GM20000 (cell line): ENCODE data around the gene IRX2.

Source experiments
- DNase-seq: peaks from one replicate; pipeline ENCODE4 v3.0.0; 2012; ENCODE audit warnings: low spot score
- CTCF ChIP-seq: IDR thresholded peaks from 2 replicates; pipeline ENCODE4 v1.5.1; 2012; ENCODE audit warnings: mild to moderate bottlenecking, control low read depth; ENCODE audit errors: extremely low read depth, missing control alignments

The IRX2 gene

GRCh38 chr5:2711446-2712425 is 39.7 kb downstream of the IRX2 start:
- no peak for DNase-seq
- TF ChIP-seq CTCF = no peak

GRCh38 chr5:2710910-2711309 is 40.6 kb downstream of the IRX2 start:
- no peak for DNase-seq
- TF ChIP-seq CTCF = no peak

GRCh38 chr5:2709976-2710689 is 41.3 kb downstream of the IRX2 start:
- DNase-seq = no peak
- TF ChIP-seq CTCF = no peak

GRCh38 chr5:2708751-2709150 is 42.7 kb downstream of the IRX2 start:
- no peak for TF ChIP-seq CTCF
- no peak for DNase-seq

- no peak for DNase-seq
- TF ChIP-seq CTCF = no peak
Observed at GRCh38 chr5:2708132-2708531, 43.3 kb downstream of the IRX2 start.

GRCh38 chr5:2705861-2706260 is 45.6 kb downstream of the IRX2 start:
- TF ChIP-seq CTCF = no peak
- no peak for DNase-seq
